Measurements from ENCODE around the gene KLK1.

The KLK1 gene

GRCh38 chr19:50823389-50824042 is at the start of gene KLK1:
Gene KLK1 (minus strand): TSS chr19:50823787. CDS start chr19:50823748, 39 bp downstream.
- no peak for FAIRE-seq

- no peak for FAIRE-seq
These were observed 49.5 kb upstream of the KLK1 start, which contains the start of gene KLK2 for GRCh38 chr19:50873056-50873455. Gene KLK2 (plus strand): TSS chr19:50873439. CDS start chr19:50873474, 35 bp downstream.

- FAIRE-seq: no peak
These were observed 47.0 kb upstream of the KLK1 start for GRCh38 chr19:50870417-50871089.

- FAIRE-seq: no peak
These were observed 45.9 kb upstream of the KLK1 start for GRCh38 chr19:50869479-50869878.

- FAIRE-seq: no peak
These were observed 38.1 kb upstream of the KLK1 start for GRCh38 chr19:50861496-50862286.

GRCh38 chr19:50861010-50861409 is 37.4 kb upstream of the KLK1 start:
- FAIRE-seq: no peak

GRCh38 chr19:50859849-50860248 is 36.3 kb upstream of the KLK1 start:
- FAIRE-seq: no peak

- no peak for FAIRE-seq
These were observed 35.3 kb upstream of the KLK1 start for GRCh38 chr19:50858886-50859285.

GRCh38 chr19:50857366-50857765 is 33.8 kb upstream of the KLK1 start:
- FAIRE-seq: no peak

- FAIRE-seq: no peak
These were observed 31.2 kb upstream of the KLK1 start, which contains the start of gene KLK3 for GRCh38 chr19:50854636-50855410. Gene KLK3 (plus strand): TSS chr19:50854915. CDS start chr19:50854956, 41 bp downstream.

- FAIRE-seq: no peak
These were observed 28.0 kb upstream of the KLK1 start for GRCh38 chr19:50851620-50852019.

- no peak for FAIRE-seq
These were observed 27.2 kb upstream of the KLK1 start for GRCh38 chr19:50850738-50851137.

GRCh38 chr19:50844296-50844935 is 20.8 kb upstream of the KLK1 start:
- FAIRE-seq: no peak

GRCh38 chr19:50843701-50844221 is 20.2 kb upstream of the KLK1 start:
- no peak for FAIRE-seq

GRCh38 chr19:50843205-50843604 is 19.6 kb upstream of the KLK1 start:
- no peak for FAIRE-seq

GRCh38 chr19:50842130-50842529 is 18.5 kb upstream of the KLK1 start:
- FAIRE-seq: no peak

- no peak for FAIRE-seq
These were observed 16.4 kb upstream of the KLK1 start for GRCh38 chr19:50839712-50840655.

- FAIRE-seq: no peak
These were observed 14.7 kb upstream of the KLK1 start for GRCh38 chr19:50838239-50838638.

GRCh38 chr19:50837300-50837699 is 13.7 kb upstream of the KLK1 start:
- no peak for FAIRE-seq

- FAIRE-seq: no peak
These were observed 13.1 kb upstream of the KLK1 start for GRCh38 chr19:50836543-50837195.
